ENCODE data around the gene SAP25. TPM values are rescaled to one million over a fixed set of nuclear protein-coding genes. Genes with fewer than 3 reads are reported as not detected.

The SAP25 gene
- total and polyA plus RNA-seq, 2 of the 8 experiments (the other 6 are each of a cell fraction or from before 2014, with no cell fraction given) = 3.6 to 5.8 TPM

DNA sequence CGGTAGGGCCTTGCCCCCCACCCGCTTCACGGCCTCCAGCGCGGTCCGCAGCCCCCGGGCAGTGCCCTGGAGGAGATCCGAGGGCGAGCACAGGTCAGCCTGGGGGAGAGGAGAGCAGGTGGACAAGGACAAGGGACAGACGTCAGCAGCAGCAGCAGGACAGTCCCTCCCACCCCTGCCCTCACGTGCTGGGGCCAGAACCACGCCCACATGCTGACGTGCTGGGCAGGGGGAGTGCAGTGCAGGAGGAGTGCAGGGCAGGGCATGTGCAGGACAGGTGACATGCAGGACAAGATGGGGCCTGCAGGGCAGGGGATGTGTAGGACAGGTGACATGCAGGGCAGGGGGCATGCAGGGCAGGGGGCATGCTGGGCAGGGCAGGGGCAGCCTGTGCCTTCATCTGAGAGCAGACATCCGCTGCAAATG lies 1.5 kb upstream of the SAP25 start:
- Histone ChIP-seq H2BK120ac (replicated peaks; ENCODE audit: low read depth, low read length) (no peak overlapping the region), H3K79me1 (ENCODE audit: low read depth, low read length) (peaks cover 3% of the 10 kb centered on the region; the same call in 1 of the 2 replicates), H3K4me3 (ENCODE audit: extremely low read depth in 1 of 4, insufficient read depth in 2 of 4, low read depth in 3 of 4, low read length in 4 of 4) (no peak overlapping the region), H3K36me3 (ENCODE audit: control insufficient read depth in 2 of 4, insufficient read depth in 4 of 4, low read length in 3 of 4) (peaks cover 3 to 24% (median 19%) of the 10 kb centered on the region in 4 experiments; a peak in 5 of 8 replicates), H3K18ac (ENCODE audit: extremely low read depth, low read length) (no peak overlapping the region), H3K27me3 (replicated peaks in 1 of 4; ENCODE audit: control insufficient read depth in 3 of 4, extremely low read depth in 1 of 4, insufficient read depth in 3 of 4, low read length in 3 of 4) (peaks cover 0 to 4% (median under 1%) of the 10 kb centered on the region in 4 experiments; a peak in 1 of 7 replicates), H3K56ac (replicated peaks; ENCODE audit: insufficient read length, low read depth, low read length) (no peak overlapping the region), H3K27ac (ENCODE audit: low read depth, low read length) (no peak overlapping the region), H2BK5ac (ENCODE audit: low read depth, low read length) (no peak overlapping the region), H3K9me3 (ENCODE audit: insufficient read depth in 2 of 2, low read depth in 1 of 2, low read length in 1 of 2) (no peaks in the 10 kb centered on the region), H4K20me1 (replicated peaks in 1 of 2; ENCODE audit: control insufficient read depth in 1 of 2, insufficient read depth in 2 of 2, low read length in 2 of 2) (peaks cover 0 to 11% of the 10 kb centered on the region in 2 experiments), H2AFZ (ENCODE audit: low read length) (no peak overlapping the region), H4K5ac (ENCODE audit: insufficient read length, low read depth, low read length) (no peak overlapping the region), H2BK20ac (ENCODE audit: low read length) (no peak overlapping the region), H2AK5ac (ENCODE audit: low read depth, low read length) (no peak overlapping the region), H2BK12ac (ENCODE audit: low read depth, low read length) (no peak overlapping the region), H3K23ac (ENCODE audit: insufficient read length) (no peak overlapping the region), H4K91ac (replicated peaks; ENCODE audit: insufficient read length, low read length) (no peak overlapping the region), H3K23me2 (ENCODE audit: low read depth, low read length) (peaks cover 2% of the 10 kb centered on the region; the same call in 1 of the 2 replicates), H2BK15ac (ENCODE audit: low read length) (no peak overlapping the region), H3K14ac (ENCODE audit: insufficient read length) (no peak overlapping the region), H3K9ac (replicated peaks in 1 of 4; ENCODE audit: extremely low read depth in 1 of 4, low read depth in 3 of 4, low read length in 3 of 4) (no peak overlapping the region), H3K4me2 (ENCODE audit: insufficient read depth in 1 of 2, low read depth in 2 of 2, low read length in 2 of 2) (no peak overlapping the region), H4K8ac (ENCODE audit: extremely low read depth, insufficient read depth, low read length) (no peak overlapping the region), H3K4me1 (replicated peaks in 1 of 4; ENCODE audit: control insufficient read depth in 3 of 4, insufficient read depth in 4 of 4, low read length in 3 of 4) (peaks cover 0 to 26% (median 20%) of the 10 kb centered on the region in 4 experiments; a peak in 6 of 7 replicates), H3K4ac (replicated peaks; ENCODE audit: insufficient read length, low read depth, low read length) (no peak overlapping the region), H3K79me2 (ENCODE audit: control insufficient read depth in 1 of 2, insufficient read depth in 2 of 2, low read length in 2 of 2) (no peaks in the 10 kb centered on the region)
- TF ChIP-seq NANOG (IDR thresholded peaks at IDR 0.05; ENCODE audit: insufficient read depth, low read depth, low read length, poor library complexity, severe bottlenecking) = no peak
- no peak for TF ChIP-seq CHD1 (IDR thresholded peaks at IDR 0.05; ENCODE audit: low read depth, low read length)
- TF ChIP-seq BCL11A (IDR thresholded peaks at IDR 0.05; ENCODE audit: low read depth in 2 of 2, low read length in 2 of 2) = no peak
- ChIA-PET CTCF (ENCODE audit: partially characterized antibody) (interaction anchor here (1.3 to 4.8 kb wide), 2 partner anchors 9 to 11 kb away, joined by 5 to 53 read pairs; partner anchors contain the start of genes FBXO24 and LRCH4), POLR2A (ENCODE audit: partially characterized antibody) (interaction anchor here (2.6 to 4.8 kb wide), 2 partner anchors 9 to 11 kb away, joined by 10 to 83 read pairs; partner anchors contain the start of genes FBXO24 and LRCH4)
- FAIRE-seq = no peak
- DNase-seq (ENCODE audit: low read depth in 1 of 2, low spot score in 2 of 2) = no peak
- 84% methylated on average over 8 of the region's 14 CpGs; no CpG with 5 or more reads in 1 of the 2 experiments for WGBS, 2 experiments (ENCODE audit: extremely low coverage in 1 of 2, insufficient coverage in 1 of 2, insufficient read length in 1 of 2, insufficient replicate concordance in 2 of 2, low coverage in 1 of 2, low lambda C conversion rate in 2 of 2, missing lambda C conversion rate in 1 of 2)
